ENCODE results near the gene TSPAN5. TPM values are rescaled to one million over a fixed set of nuclear protein-coding genes. Genes with fewer than 3 reads are reported as not detected.

Gene TSPAN5
- total RNA-seq, 4 donors from 2014 or later, result 2.1 to 5.8 (median 3.8) TPM

DNA sequence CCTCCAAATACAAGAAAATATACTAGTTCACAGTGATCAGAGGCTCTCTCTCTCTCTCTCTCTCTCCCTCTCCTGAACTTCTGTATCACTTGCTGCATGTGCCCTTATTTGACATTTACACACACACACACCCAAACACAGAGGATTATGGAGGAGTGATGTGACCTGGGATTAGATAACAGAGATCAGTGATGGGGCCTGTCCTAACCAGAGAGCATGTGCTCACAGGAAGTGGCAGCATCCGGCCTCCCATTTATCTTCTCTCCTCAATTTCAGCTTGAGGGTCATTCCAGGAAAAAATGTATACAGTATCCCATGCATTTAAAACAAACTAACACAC lies 143.0 kb downstream of the TSPAN5 start:
- H3K27ac ChIP-seq, result no peak overlapping the region
- no peak overlapping the region for H3K4me3 ChIP-seq
- no peaks in the 10 kb centered on the region for H3K4me1 ChIP-seq
- no peaks in the 10 kb centered on the region for H3K36me3 ChIP-seq
- no peak for DNase-seq
- no peaks in the 10 kb centered on the region for H3K27me3 ChIP-seq
- H3K9me3 ChIP-seq, result no peaks in the 10 kb centered on the region
- TF ChIP-seq POLR2A (IDR thresholded peaks at IDR 0.05), result no peak
- TF ChIP-seq, protein P1, sequence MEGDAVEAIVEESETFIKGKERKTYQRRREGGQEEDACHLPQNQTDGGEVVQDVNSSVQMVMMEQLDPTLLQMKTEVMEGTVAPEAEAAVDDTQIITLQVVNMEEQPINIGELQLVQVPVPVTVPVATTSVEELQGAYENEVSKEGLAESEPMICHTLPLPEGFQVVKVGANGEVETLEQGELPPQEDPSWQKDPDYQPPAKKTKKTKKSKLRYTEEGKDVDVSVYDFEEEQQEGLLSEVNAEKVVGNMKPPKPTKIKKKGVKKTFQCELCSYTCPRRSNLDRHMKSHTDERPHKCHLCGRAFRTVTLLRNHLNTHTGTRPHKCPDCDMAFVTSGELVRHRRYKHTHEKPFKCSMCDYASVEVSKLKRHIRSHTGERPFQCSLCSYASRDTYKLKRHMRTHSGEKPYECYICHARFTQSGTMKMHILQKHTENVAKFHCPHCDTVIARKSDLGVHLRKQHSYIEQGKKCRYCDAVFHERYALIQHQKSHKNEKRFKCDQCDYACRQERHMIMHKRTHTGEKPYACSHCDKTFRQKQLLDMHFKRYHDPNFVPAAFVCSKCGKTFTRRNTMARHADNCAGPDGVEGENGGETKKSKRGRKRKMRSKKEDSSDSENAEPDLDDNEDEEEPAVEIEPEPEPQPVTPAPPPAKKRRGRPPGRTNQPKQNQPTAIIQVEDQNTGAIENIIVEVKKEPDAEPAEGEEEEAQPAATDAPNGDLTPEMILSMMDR (IDR thresholded peaks at IDR 0.05), result no peak

DNA sequence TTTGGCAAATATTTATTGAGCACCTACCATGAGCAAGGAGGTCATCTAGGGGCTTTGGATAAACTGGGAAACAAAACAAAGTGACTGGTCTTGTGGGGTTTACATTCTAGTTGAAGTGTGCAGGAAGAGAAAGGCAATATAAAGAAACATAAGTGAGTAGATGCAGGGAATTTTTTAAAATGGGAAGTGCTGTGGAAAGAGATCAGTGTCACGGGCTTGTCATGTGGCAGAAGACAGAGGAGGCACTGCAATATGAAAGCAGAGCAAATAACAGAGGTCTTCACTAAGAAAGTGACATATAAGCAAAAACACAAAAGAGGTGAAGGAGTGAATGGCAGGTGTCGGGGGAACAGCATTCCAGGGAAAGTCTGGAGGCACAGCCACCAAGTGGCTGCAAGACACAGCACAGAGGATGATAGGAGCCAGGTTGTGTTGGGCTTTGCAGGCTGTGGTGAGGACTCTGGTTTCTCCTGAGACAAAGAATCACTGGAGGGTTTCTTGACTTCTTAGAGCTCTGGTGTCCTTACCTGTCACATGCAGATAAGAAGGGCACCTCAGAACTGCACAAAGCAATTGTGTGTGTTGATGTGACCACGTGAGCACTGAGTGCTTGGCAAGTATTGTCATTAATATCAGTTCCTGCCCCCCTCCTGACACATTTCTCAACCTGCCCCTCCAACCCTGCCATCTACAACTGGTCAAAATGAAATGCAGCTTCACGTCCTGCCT lies 143.5 kb downstream of the TSPAN5 start:
- no peaks in the 10 kb centered on the region for H3K9me3 ChIP-seq
- no peaks in the 10 kb centered on the region for H3K36me3 ChIP-seq
- no peaks in the 10 kb centered on the region for H3K27me3 ChIP-seq
- no peak overlapping the region for H3K4me3 ChIP-seq
- TF ChIP-seq POLR2A (IDR thresholded peaks at IDR 0.05), result no peak
- TF ChIP-seq, protein P1 (IDR thresholded peaks at IDR 0.05), result no peak
- DNase-seq, result no peak
- H3K4me1 ChIP-seq, result no peaks in the 10 kb centered on the region
- H3K27ac ChIP-seq, result no peak overlapping the region

DNA sequence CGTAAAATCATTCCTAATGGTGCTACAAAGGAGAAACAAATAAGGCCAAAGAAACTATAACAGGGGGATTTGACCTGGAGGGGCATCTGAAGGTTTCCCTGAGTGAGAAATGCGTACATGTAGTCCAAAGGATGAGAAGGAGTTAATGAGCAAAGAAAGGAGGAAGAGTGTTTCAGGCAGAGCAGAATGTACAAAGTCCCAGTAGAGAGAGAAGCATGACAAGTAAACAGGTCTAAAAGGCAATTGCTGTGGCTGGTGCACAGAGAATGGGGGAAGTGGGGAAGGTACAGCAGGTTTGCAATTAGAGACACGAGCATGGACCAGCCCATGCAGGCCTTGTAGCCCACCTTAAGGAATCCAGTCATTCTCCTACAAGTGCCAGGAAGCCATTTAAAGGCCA lies 145.5 kb downstream of the TSPAN5 start:
- Histone ChIP-seq H3K9me3 (no peaks in the 10 kb centered on the region), H3K4me1 (no peaks in the 10 kb centered on the region), H3K27ac (no peak overlapping the region), H3K36me3 (no peaks in the 10 kb centered on the region), H3K27me3 (no peaks in the 10 kb centered on the region), H3K4me3 (no peak overlapping the region)
- DNase-seq, result no peak
- TF ChIP-seq, protein P1 (IDR thresholded peaks at IDR 0.05), result no peak
- TF ChIP-seq POLR2A (IDR thresholded peaks at IDR 0.05), result no peak

DNA sequence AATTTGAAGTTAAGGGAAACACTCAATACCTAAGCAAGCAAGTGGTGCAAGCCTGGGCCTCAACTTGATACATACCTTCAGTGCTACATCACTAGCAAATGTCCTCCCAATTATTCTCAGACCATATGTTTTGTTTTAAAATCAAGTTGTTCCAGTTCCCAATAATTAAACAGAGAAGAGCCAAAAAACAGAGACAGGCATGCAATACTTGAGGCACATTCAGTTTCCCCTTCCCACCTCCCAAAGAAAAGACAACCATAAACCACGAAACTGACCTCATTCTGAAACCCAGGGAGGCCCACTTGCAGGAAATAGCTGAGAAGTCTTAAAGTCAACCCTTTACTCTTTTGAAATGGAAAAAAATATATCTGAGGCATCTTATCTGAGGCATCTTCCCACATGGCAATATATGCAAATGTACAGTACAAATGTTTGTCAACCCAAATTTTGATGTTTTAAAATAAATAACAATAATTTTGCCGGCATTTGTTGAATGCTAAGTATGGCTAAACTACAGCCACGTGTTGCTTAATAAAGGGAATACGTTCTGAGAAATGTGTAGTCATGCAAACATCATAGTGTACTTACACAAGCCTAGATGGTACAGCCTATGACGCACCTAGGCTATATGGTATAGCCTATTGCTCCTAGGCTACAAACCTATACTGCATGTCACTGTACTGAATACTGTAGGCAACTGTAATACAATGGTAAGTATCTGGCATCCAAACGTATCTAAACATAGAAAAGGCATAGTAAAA lies 147.5 kb downstream of the TSPAN5 start:
- Histone ChIP-seq H3K27ac (no peak overlapping the region), H3K36me3 (no peaks in the 10 kb centered on the region), H3K27me3 (no peaks in the 10 kb centered on the region), H3K9me3 (no peaks in the 10 kb centered on the region), H3K4me3 (no peak overlapping the region), H3K4me1 (no peaks in the 10 kb centered on the region)
- no peak for TF ChIP-seq POLR2A (IDR thresholded peaks at IDR 0.05)
- TF ChIP-seq, protein P1 (IDR thresholded peaks at IDR 0.05), result no peak
- no peak for DNase-seq

DNA sequence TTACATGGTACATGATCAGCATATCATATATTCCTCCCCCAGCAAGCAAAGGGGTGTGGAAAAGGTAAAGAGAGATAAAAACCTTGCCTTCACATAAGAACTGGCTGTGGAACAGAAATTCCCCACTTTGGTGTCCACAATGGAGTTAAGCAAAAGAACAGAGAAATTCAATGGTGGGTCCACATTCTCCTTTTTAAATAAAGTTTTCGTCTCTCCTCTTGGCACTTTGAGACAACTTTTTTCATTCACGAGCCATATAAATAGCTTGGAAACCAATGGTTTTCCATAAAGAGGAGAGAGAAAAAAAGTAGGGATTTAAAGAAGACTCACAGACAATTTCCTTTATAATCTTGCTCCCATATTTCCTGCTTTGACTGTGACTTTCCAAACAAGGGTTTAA lies 148.1 kb downstream of the TSPAN5 start:
- H3K27ac ChIP-seq, result no peak overlapping the region

More for the DNA sequence above, 148.1 kb downstream of the TSPAN5 start:
- Histone ChIP-seq H3K4me1 (no peaks in the 10 kb centered on the region), H3K36me3 (no peaks in the 10 kb centered on the region), H3K27me3 (no peaks in the 10 kb centered on the region), H3K9me3 (no peaks in the 10 kb centered on the region), H3K4me3 (no peak overlapping the region)
- TF ChIP-seq POLR2A (IDR thresholded peaks at IDR 0.05), result no peak
- TF ChIP-seq, protein P1 (IDR thresholded peaks at IDR 0.05), result no peak
- no peak for DNase-seq
